ENCODE measurements around the gene NIN.

DNA sequence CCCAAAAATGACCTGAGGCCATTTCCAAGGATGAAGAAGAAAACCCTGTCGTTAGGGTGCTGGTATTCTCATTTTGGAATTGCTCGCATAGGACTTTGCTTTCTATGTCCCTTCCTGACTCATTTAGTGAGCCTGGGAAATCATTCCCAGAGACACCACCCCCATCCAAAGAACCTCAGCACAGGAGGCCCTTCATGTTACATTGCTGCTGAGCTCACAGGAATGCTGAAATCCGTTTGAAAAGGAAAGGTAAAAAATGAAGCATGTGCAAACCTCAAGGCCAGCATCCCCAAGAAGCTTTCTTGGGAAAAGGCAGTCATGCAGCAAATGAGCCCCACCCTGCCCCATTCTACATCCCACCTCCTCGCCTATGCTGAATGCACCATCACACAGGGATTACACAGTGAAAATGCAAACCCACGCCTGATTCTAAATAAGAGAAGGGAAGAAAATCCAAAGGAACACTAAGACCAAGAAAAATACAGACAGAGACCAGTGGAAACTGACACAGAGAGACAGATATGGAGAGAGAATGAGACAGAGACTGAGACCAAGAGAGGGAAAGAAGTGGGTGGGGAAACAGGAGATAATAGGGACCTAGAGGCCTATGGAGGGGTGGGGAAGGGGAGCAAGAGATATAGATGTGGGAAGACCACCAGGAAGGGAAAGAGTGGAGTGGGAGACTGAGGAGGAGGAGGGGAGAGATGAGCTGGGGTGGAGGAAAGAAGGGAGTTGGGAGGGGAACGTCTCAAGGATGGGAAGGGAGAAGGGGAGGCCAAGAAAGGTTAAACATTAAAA, 33.5 kb downstream of the NIN start:
- TF ChIP-seq, protein P1, sequence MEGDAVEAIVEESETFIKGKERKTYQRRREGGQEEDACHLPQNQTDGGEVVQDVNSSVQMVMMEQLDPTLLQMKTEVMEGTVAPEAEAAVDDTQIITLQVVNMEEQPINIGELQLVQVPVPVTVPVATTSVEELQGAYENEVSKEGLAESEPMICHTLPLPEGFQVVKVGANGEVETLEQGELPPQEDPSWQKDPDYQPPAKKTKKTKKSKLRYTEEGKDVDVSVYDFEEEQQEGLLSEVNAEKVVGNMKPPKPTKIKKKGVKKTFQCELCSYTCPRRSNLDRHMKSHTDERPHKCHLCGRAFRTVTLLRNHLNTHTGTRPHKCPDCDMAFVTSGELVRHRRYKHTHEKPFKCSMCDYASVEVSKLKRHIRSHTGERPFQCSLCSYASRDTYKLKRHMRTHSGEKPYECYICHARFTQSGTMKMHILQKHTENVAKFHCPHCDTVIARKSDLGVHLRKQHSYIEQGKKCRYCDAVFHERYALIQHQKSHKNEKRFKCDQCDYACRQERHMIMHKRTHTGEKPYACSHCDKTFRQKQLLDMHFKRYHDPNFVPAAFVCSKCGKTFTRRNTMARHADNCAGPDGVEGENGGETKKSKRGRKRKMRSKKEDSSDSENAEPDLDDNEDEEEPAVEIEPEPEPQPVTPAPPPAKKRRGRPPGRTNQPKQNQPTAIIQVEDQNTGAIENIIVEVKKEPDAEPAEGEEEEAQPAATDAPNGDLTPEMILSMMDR (IDR thresholded peaks at IDR 0.05), result no peak
- TF ChIP-seq POLR2AphosphoS5 (IDR thresholded peaks at IDR 0.05; ENCODE audit: low read depth, low read length), result no peak
- TF ChIP-seq SIN3A (IDR thresholded peaks at IDR 0.05; ENCODE audit: borderline replicate concordance, insufficient read depth, low read depth, low read length), result no peak
- TF ChIP-seq, protein P2, sequence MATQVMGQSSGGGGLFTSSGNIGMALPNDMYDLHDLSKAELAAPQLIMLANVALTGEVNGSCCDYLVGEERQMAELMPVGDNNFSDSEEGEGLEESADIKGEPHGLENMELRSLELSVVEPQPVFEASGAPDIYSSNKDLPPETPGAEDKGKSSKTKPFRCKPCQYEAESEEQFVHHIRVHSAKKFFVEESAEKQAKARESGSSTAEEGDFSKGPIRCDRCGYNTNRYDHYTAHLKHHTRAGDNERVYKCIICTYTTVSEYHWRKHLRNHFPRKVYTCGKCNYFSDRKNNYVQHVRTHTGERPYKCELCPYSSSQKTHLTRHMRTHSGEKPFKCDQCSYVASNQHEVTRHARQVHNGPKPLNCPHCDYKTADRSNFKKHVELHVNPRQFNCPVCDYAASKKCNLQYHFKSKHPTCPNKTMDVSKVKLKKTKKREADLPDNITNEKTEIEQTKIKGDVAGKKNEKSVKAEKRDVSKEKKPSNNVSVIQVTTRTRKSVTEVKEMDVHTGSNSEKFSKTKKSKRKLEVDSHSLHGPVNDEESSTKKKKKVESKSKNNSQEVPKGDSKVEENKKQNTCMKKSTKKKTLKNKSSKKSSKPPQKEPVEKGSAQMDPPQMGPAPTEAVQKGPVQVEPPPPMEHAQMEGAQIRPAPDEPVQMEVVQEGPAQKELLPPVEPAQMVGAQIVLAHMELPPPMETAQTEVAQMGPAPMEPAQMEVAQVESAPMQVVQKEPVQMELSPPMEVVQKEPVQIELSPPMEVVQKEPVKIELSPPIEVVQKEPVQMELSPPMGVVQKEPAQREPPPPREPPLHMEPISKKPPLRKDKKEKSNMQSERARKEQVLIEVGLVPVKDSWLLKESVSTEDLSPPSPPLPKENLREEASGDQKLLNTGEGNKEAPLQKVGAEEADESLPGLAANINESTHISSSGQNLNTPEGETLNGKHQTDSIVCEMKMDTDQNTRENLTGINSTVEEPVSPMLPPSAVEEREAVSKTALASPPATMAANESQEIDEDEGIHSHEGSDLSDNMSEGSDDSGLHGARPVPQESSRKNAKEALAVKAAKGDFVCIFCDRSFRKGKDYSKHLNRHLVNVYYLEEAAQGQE (IDR thresholded peaks at IDR 0.05; ENCODE audit: insufficient read depth in 1 of 2, low read depth in 2 of 2, low read length in 1 of 2), result no peak
